IPS-18c (cell line): ENCODE measurements around the gene C19orf25.

ENCODE experiments used
- H3K4me3 ChIP-seq: 2 replicates; pipeline ENCODE4 v1.7.0; 2013; ENCODE audit warnings: low read depth, mild to moderate bottlenecking, low read length, moderate library complexity; ENCODE audit not compliant: insufficient read depth
- H3K9me3 ChIP-seq: one replicate; pipeline ENCODE4 v1.6.1; 2013; ENCODE audit warnings: mild to moderate bottlenecking, low read length, moderate library complexity; ENCODE audit not compliant: control insufficient read depth, insufficient read depth

The C19orf25 gene

GRCh38 chr19:1514986-1515721 lies 36.1 kb upstream of the C19orf25 start:
- no peaks in the 10 kb centered on the region for H3K9me3 ChIP-seq
- H3K4me3 ChIP-seq: no peak overlapping the region

GRCh38 chr19:1514295-1514661 lies 35.3 kb upstream of the C19orf25 start:
- H3K4me3 ChIP-seq: no peak overlapping the region

GRCh38 chr19:1513499-1514294 lies 34.7 kb upstream of the C19orf25 start:
- Histone ChIP-seq H3K9me3 (no peaks in the 10 kb centered on the region), H3K4me3 (peak overlapping the region; percentile 34; the same call in 1 of the 2 replicates)

More at GRCh38 chr19:1514295-1514661, 35.3 kb upstream of the C19orf25 start:
- no peaks in the 10 kb centered on the region for H3K9me3 ChIP-seq

GRCh38 chr19:1512671-1513498 lies 33.9 kb upstream of the C19orf25 start, which contains the start of gene ADAMTSL5:
Gene ADAMTSL5, minus strand, starts transcription at chr19:1513019. Its CDS starts 2,076 bp downstream, at chr19:1510943.
- Histone ChIP-seq H3K4me3 (peak within 1 kb of the TSS; percentile 34; the same call in 1 of the 2 replicates), H3K9me3 (no peaks in the 10 kb centered on the region)

GRCh38 chr19:1511318-1512317 lies 32.6 kb upstream of the C19orf25 start:
- no peaks in the 10 kb centered on the region for H3K9me3 ChIP-seq
- no peak overlapping the region for H3K4me3 ChIP-seq

- H3K9me3 ChIP-seq: peaks cover 2% of the 10 kb centered on the region
- H3K4me3 ChIP-seq: no peak overlapping the region; the same call in 1 of the 2 replicates
These were observed 31.8 kb upstream of the C19orf25 start for GRCh38 chr19:1510807-1511206.

GRCh38 chr19:1510442-1510806 lies 31.4 kb upstream of the C19orf25 start:
- H3K4me3 ChIP-seq: no peak overlapping the region; the same call in 1 of the 2 replicates
- peaks cover 2% of the 10 kb centered on the region for H3K9me3 ChIP-seq

GRCh38 chr19:1509602-1510441 lies 30.8 kb upstream of the C19orf25 start:
- Histone ChIP-seq H3K9me3 (peaks cover 2% of the 10 kb centered on the region), H3K4me3 (no peak overlapping the region)

- Histone ChIP-seq H3K4me3 (peak overlapping the region; percentile 52), H3K9me3 (peaks cover 2% of the 10 kb centered on the region)
These were observed 29.5 kb upstream of the C19orf25 start for GRCh38 chr19:1508507-1508856.

GRCh38 chr19:1507763-1508506 lies 28.9 kb upstream of the C19orf25 start:
- Histone ChIP-seq H3K9me3 (peaks cover 2% of the 10 kb centered on the region), H3K4me3 (peak overlapping the region; percentile 94)

- Histone ChIP-seq H3K4me3 (peak overlapping the region; percentile 94; the same call in 1 of the 2 replicates), H3K9me3 (peaks cover 2% of the 10 kb centered on the region)
These were observed 28.2 kb upstream of the C19orf25 start for GRCh38 chr19:1507192-1507660.

- Histone ChIP-seq H3K4me3 (no peak overlapping the region), H3K9me3 (peaks cover 2% of the 10 kb centered on the region)
These were observed 27.2 kb upstream of the C19orf25 start for GRCh38 chr19:1505991-1506881.

GRCh38 chr19:1505012-1505411 lies 26.0 kb upstream of the C19orf25 start:
- Histone ChIP-seq H3K9me3 (peaks cover 3% of the 10 kb centered on the region), H3K4me3 (no peak overlapping the region)
